HepG2 (cell line): ENCODE measurements around the gene ZNF772. TPM values are rescaled to one million over a fixed set of nuclear protein-coding genes. Genes with fewer than 3 reads are reported as not detected.

Experiments
- ARID4A ChIP-seq: sonication (generic); formaldehyde crosslinking; IDR thresholded peaks from 2 replicates; pipeline ENCODE4 v1.5.0; 2020; ENCODE audit warnings: mild to moderate bottlenecking, missing genetic modification reagents, borderline replicate concordance
- ATM ChIP-seq: fragments of 450-650 bp; IDR thresholded peaks from 2 replicates; pipeline ENCODE4 v1.7.1; 2017; ENCODE audit warnings: mild to moderate bottlenecking, borderline replicate concordance
- EP300 ChIP-seq, 3 experiments: sonication (generic) in 1 of 3; formaldehyde crosslinking in 1 of 3; IDR thresholded peaks; 2 replicates each; pipeline versions ENCODE4 v1.5.1 to v1.6.1; 2011 to 2020; ENCODE audit warnings: low read depth in 2 of 3, low read length in 2 of 3, borderline replicate concordance in 1 of 3, improper control_type of control experiment in 1 of 3, mild to moderate bottlenecking in 1 of 3, missing genetic modification reagents in 1 of 3, moderate library complexity in 1 of 3
- GPN1 ChIP-seq: sonication (generic); formaldehyde crosslinking; IDR thresholded peaks from 2 replicates; pipeline ENCODE4 v1.5.1; 2020; ENCODE audit warnings: missing genetic modification reagents, borderline replicate concordance
- IKZF1 ChIP-seq: fragments of 450-650 bp; IDR thresholded peaks from 2 replicates; pipeline ENCODE4 v1.7.1; 2016
- IRF2 ChIP-seq: IDR thresholded peaks from 2 replicates; pipeline ENCODE4 v1.6.1; 2018; ENCODE audit warnings: missing genetic modification reagents, missing compliant biosample characterization
- MED13 ChIP-seq: sonication (generic); formaldehyde crosslinking; IDR thresholded peaks from 2 replicates; pipeline ENCODE4 v1.5.0; 2020; ENCODE audit warnings: missing genetic modification reagents
- RFX1 ChIP-seq: fragments of 450-650 bp; IDR thresholded peaks from 2 replicates; pipeline ENCODE4 v1.6.1; 2017
- TAF15 ChIP-seq: fragments of 200-400 bp; formaldehyde crosslinking; IDR thresholded peaks from one replicate; pipeline ENCODE4 v1.6.1; 2018; ENCODE audit warnings: mild to moderate bottlenecking, low read depth, low read length; ENCODE audit not compliant: poor library complexity, severe bottlenecking
- TIGD3 ChIP-seq: sonication (generic); formaldehyde crosslinking; IDR thresholded peaks from 2 replicates; pipeline ENCODE4 v1.5.1; 2020; ENCODE audit warnings: mild to moderate bottlenecking, missing genetic modification reagents, borderline replicate concordance
- USF2 ChIP-seq, 2 experiments: sonication (generic) in 1 of 2; formaldehyde crosslinking in 1 of 2; IDR thresholded peaks; 2 replicates each; pipeline versions ENCODE4 v1.5.1 to v1.6.1; 2011 to 2020; ENCODE audit warnings: borderline replicate concordance in 1 of 2, low read depth in 1 of 2, low read length in 1 of 2, mild to moderate bottlenecking in 1 of 2, missing genetic modification reagents in 1 of 2, moderate library complexity in 1 of 2
- ZNF646 ChIP-seq: sonication (generic); formaldehyde crosslinking; IDR thresholded peaks from 2 replicates; pipeline ENCODE4 v1.9.0; 2021; ENCODE audit warnings: mild to moderate bottlenecking, missing genetic modification reagents
- ZNF850 ChIP-seq: sonication (generic); formaldehyde crosslinking; conservative IDR thresholded peaks from 2 replicates; pipeline ENCODE4 v1.9.0; 2021; ENCODE audit warnings: mild to moderate bottlenecking, missing genetic modification reagents
- polyA plus RNA-seq, 8 experiments: library from polyadenylated mRNA; depleted of rRNA in 3 of 8; stranded (reverse) in 7 of 8; unstranded in 1 of 8; fragments of >200 nt; fragmentation: Illumina TruSeq in 4 of 8; extraction: Trizol in 4 of 8; gene quantifications; 2 replicates each; pipeline versions ENCODE4 v1.2.1 to v1.2.3, GENCODE V29; 2011 to 2016; ENCODE audit warnings: low read depth in 4 of 8, missing spikeins in 1 of 8, mixed read lengths in 1 of 8; ENCODE audit not compliant: insufficient read depth in 1 of 8
- total RNA-seq, 5 experiments: library from RNA; depleted of rRNA; stranded (reverse); fragments of >200 nt; fragmentation: Illumina TruSeq; extraction: Trizol; gene quantifications; 2 replicates each; pipeline ENCODE4 v1.2.3, GENCODE V29; 2016; ENCODE audit warnings: low read depth in 1 of 5

ZNF772 gene
- total and polyA plus RNA-seq, 2 of the 13 experiments (the other 11 are each of a cell fraction or from before 2014, with no cell fraction given) = 3.1 to 17.2 TPM

GRCh38 chr19:57477191-57478008 lies at the start of gene ZNF772 (continued):
- no peak for TF ChIP-seq EP300 (IDR thresholded peaks at IDR 0.05; ENCODE audit: low read depth in 2 of 2, low read length in 2 of 2)
- no peak for TF ChIP-seq EP300 (CRISPR knock-in tag; IDR thresholded peaks at IDR 0.05; ENCODE audit: borderline replicate concordance)
- no peak for TF ChIP-seq GPN1
- no peak for TF ChIP-seq RFX1
- 0 out of 2 replicates have a peak, but pooled peaks have one; percentile 34 for TF ChIP-seq ZNF850 (CRISPR knock-in tag)
- no peak for TF ChIP-seq TAF15
- no peak for TF ChIP-seq ATM
- no peak for TF ChIP-seq USF2 (IDR thresholded peaks at IDR 0.05; ENCODE audit: low read depth, low read length)
- no peak for TF ChIP-seq USF2 (CRISPR knock-in tag; IDR thresholded peaks at IDR 0.05; ENCODE audit: borderline replicate concordance)
- no peak for TF ChIP-seq MED13 (CRISPR knock-in tag)
- TF ChIP-seq TIGD3 = no peak
- TF ChIP-seq IRF2 = peak; percentile 47; the same call in 1 of the 2 replicates
- peak; percentile 89 for TF ChIP-seq ARID4A (CRISPR knock-in tag)
- no peak for TF ChIP-seq IKZF1
- TF ChIP-seq ZNF646 (CRISPR knock-in tag) = no peak
